ENCODE results near the gene CRKL.
"Not testable (repeated sequence)": the region's sequence is repeated elsewhere in the genome, so short reads cannot be mapped to it uniquely, and the experiment has no call there.

CRKL gene, protein sequence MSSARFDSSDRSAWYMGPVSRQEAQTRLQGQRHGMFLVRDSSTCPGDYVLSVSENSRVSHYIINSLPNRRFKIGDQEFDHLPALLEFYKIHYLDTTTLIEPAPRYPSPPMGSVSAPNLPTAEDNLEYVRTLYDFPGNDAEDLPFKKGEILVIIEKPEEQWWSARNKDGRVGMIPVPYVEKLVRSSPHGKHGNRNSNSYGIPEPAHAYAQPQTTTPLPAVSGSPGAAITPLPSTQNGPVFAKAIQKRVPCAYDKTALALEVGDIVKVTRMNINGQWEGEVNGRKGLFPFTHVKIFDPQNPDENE

GRCh38 chr22:20916916-20917810 lies at the start of gene CRKL:
TSS of gene CRKL (plus strand) at chr22:20917407. CDS start at chr22:20917935, 528 bp downstream.
- peak; percentile 96 for DNase-seq (ENCODE audit: low read depth)

GRCh38 chr22:20868025-20868962 lies 48.9 kb upstream of the CRKL start:
- DNase-seq (ENCODE audit: low read depth), result no peak

DNA sequence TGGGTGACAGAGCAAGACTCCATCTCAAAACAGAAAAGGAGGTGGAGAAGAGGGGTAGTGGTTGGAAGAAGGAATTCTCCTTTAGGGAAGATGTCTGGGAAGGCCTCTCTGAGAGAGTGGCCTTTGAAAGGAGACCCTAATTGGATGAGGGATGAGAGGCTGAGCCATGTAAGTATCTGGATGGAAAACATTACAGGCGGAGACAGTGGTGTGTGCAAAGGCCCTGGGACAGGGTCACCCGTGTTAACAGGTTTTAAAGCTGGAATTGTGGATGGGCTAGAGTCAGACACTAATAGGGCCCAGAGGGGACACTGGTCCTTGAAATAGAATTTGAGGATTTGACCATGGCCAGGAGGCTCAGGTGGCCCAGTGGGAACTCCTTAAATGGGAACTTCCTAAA lies 48.0 kb upstream of the CRKL start:
- no peak for DNase-seq (ENCODE audit: low read depth)

GRCh38 chr22:20873214-20873613 lies 44.0 kb upstream of the CRKL start:
- DNase-seq (ENCODE audit: low read depth), result no peak

DNA sequence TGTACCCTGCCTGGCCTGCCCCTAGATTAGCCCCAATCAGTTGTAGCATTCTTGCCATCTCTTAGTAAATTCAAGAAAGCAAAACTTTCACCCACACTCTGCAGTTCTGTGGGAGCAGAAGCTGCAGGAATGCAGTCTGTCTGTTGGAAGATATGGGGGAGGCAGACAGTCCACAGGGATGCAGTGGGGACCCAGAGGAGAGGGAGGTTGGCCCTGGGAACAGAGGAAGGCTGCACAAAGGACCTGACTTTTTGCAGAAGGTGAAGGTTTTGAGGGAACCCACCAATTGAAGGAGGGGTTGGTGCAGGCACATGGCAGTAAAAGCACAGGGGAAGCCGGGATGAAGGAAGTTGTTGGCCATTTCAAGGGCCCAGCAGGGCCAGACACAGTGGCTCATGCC lies 41.9 kb upstream of the CRKL start:
- no peak for DNase-seq (ENCODE audit: low read depth)

DNA sequence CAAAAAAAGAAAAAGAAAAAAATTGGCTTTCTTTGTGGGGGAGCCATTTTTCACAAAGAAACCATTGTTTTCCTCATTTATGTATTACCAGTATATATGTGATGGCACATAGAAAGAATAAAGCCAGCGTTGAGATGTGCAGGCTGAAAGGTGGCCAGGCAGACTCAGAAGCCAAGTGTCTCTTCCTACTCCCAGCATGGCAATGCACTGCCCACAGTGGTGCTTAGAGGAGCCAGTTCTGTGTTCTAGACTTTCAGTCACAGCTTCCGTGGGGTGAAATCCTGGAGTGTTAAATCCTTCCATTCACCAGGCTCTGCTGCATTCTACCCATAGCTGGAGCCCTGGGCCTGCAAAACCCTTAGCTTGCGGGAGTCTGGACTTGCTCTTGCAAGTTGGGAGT lies 39.5 kb upstream of the CRKL start:
- no peak for DNase-seq (ENCODE audit: low read depth)

GRCh38 chr22:20881231-20881630 lies 36.0 kb upstream of the CRKL start:
- no peak for DNase-seq (ENCODE audit: low read depth)

- no peak for DNase-seq (ENCODE audit: low read depth)
These were observed 35.1 kb upstream of the CRKL start for GRCh38 chr22:20881869-20882815.

- DNase-seq (ENCODE audit: low read depth), result no peak
These were observed 34.4 kb upstream of the CRKL start for GRCh38 chr22:20882855-20883254.

GRCh38 chr22:20884454-20884853 lies 32.8 kb upstream of the CRKL start:
- DNase-seq (ENCODE audit: low read depth), result no peak

- no peak for DNase-seq (ENCODE audit: low read depth)
These were observed 32.1 kb upstream of the CRKL start for GRCh38 chr22:20885017-20885556.

- peak; percentile 53 for DNase-seq (ENCODE audit: low read depth)
These were observed 31.5 kb upstream of the CRKL start for GRCh38 chr22:20885557-20886323.

GRCh38 chr22:20887375-20887774 lies 29.8 kb upstream of the CRKL start:
- DNase-seq (ENCODE audit: low read depth), result no peak

DNA sequence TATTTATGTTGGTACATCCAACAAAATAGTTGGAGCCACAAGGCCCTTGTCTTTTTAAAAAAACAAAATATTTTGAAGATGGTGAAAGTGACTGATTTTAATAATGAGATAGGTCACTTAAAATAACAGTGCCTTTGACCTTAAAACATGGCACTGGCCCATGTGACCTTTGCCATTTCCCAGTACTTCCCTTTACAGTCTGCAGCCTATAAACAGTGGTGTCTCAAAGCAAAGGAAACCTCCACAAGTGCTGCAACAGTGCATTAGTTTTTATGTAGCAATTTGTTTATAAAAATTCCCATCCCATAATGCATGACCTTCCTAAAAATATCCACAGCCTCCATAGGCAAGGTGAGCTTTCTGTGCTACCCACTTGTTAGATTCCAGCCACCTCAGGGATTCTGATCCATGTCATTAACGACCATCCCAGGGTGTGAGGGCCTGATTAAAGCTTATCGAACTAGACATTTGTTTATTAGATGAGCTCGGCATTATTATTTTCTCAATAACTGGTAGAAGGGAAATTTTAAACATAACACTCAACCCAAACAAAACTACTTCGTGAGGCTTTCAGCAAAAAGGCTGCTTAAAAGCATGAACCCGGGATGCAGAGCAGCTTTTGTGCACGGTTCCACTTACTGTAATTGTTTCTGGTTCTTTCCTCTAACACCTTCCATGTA lies 28.0 kb upstream of the CRKL start:
- no peak for DNase-seq (ENCODE audit: low read depth)

DNA sequence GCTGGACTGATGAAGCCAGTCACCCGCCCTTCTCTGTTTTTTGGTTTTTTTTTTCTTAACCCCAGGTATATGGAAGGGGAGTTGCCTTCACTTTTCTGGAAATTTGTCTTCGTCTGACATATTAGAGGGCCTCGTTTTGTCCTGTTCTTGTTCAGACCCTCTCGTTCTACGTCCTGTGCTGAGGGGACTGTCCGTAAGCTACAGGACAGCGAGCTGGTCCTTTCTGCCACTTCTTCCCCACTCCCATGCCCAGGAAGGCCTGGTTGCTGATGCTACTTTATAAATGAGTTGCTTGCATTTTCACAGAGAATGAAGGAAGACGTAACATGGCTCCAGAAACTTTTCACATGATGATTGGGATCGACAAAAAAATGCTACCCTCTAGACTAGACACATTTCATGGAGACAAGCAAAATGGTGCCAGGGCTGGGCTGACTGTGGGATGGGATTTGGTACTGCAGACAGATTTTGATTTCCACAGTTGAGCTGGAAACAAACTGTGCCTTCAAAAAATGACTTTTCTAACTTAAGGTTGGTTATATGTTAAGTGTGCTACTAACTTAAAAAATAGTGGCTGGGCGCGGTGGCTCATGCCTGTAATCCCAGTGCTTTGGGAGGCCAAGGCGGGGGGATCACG lies 27.2 kb upstream of the CRKL start:
- DNase-seq (ENCODE audit: low read depth), result no peak

GRCh38 chr22:20890975-20891374 lies 26.2 kb upstream of the CRKL start:
- no peak for DNase-seq (ENCODE audit: low read depth)

GRCh38 chr22:20897737-20898136 lies 19.5 kb upstream of the CRKL start:
- DNase-seq (ENCODE audit: low read depth), result not testable (repeated sequence)

- no peak for DNase-seq (ENCODE audit: low read depth)
These were observed 17.3 kb upstream of the CRKL start for GRCh38 chr22:20899827-20900423.

All from GM04504 (cell line).